CD4-positive, alpha-beta T cell treated with Interleukin-4 for 4 hours (primary cell): ENCODE data around the gene CAMK1D.
A peak's percentile ranks its signal among the peaks of the same experiment; 100 is the strongest.

ENCODE experiments used
- DNase-seq: peaks from one replicate; pipeline ENCODE4 v3.0.0-alpha.2; 2020

The CAMK1D gene

GRCh38 chr10:12633776-12634620, 284.7 kb downstream of the CAMK1D start:
- DNase-seq = no peak

- DNase-seq = no peak
These were observed 285.2 kb downstream of the CAMK1D start for GRCh38 chr10:12634621-12634931.

GRCh38 chr10:12635127-12635541, 285.8 kb downstream of the CAMK1D start:
- DNase-seq = peak; percentile 54

- no peak for DNase-seq
These were observed 287.2 kb downstream of the CAMK1D start for GRCh38 chr10:12636571-12636970.

GRCh38 chr10:12637649-12638048, 288.3 kb downstream of the CAMK1D start:
- no peak for DNase-seq

- DNase-seq = no peak
These were observed 288.8 kb downstream of the CAMK1D start for GRCh38 chr10:12638103-12638502.

GRCh38 chr10:12638781-12639180, 289.4 kb downstream of the CAMK1D start:
- DNase-seq = no peak

GRCh38 chr10:12639996-12640944, 290.9 kb downstream of the CAMK1D start:
- no peak for DNase-seq

- no peak for DNase-seq
These were observed 292.7 kb downstream of the CAMK1D start for GRCh38 chr10:12642036-12642435.

GRCh38 chr10:12643279-12643678, 293.9 kb downstream of the CAMK1D start:
- no peak for DNase-seq

- DNase-seq = no peak
These were observed 295.2 kb downstream of the CAMK1D start for GRCh38 chr10:12644380-12645144.

GRCh38 chr10:12645449-12645848, 296.1 kb downstream of the CAMK1D start:
- DNase-seq = no peak

GRCh38 chr10:12649012-12649584, 299.8 kb downstream of the CAMK1D start:
- DNase-seq = no peak

- DNase-seq = no peak
These were observed 300.8 kb downstream of the CAMK1D start for GRCh38 chr10:12650122-12650521.

- DNase-seq = no peak
These were observed 301.4 kb downstream of the CAMK1D start for GRCh38 chr10:12650538-12651298.

- no peak for DNase-seq
These were observed 306.6 kb downstream of the CAMK1D start for GRCh38 chr10:12655940-12656339.

- peak; percentile 66 for DNase-seq
These were observed 307.3 kb downstream of the CAMK1D start for GRCh38 chr10:12656518-12657142.

GRCh38 chr10:12657489-12657888, 308.1 kb downstream of the CAMK1D start:
- no peak for DNase-seq

- DNase-seq = no peak
These were observed 309.2 kb downstream of the CAMK1D start for GRCh38 chr10:12658526-12658925.

- no peak for DNase-seq
These were observed 310.4 kb downstream of the CAMK1D start for GRCh38 chr10:12659706-12660105.

GRCh38 chr10:12660812-12661211, 311.5 kb downstream of the CAMK1D start:
- DNase-seq = no peak
